GM12878 (cell line): Measurements from ENCODE around the gene USP47. TPM values are rescaled to one million over a fixed set of nuclear protein-coding genes. Genes with fewer than 3 reads are reported as not detected.

Experiments used
- ATAC-seq: fragments of 200-7000 bp; cut with Tn5 transposase; 3 replicates; pipeline ENCODE4 v1.9.1; 2020; ENCODE audit warnings: mild to moderate bottlenecking, moderate library complexity
- BruUV-seq: library from RNA; stranded (reverse); fragments of 400-500 nt; replicated peaks from 2 replicates; lab custom pipeline; 2021; lab: Mats Ljungman, UMichigan
- CTCF ChIA-PET: fragments of 300-600 bp; sonication (Branson Sonifier 250); formaldehyde crosslinking; extraction: SDS; loops from one replicate; lab custom pipeline; 2021; ENCODE audit warnings: inconsistent platforms; lab: Yijun Ruan, JAX
- POLR2A ChIA-PET: fragments of 350-600 bp; formaldehyde crosslinking; extraction: SDS; loops from one replicate; lab custom pipeline; 2021; ENCODE audit warnings: inconsistent platforms; lab: Charles Lee
- RAD21 ChIA-PET: fragments of 300-600 bp; sonication (Branson Sonifier 250); formaldehyde crosslinking; loops from one replicate; lab custom pipeline; 2023; ENCODE audit warnings: antibody characterized with exemption; ENCODE audit not compliant: unreplicated experiment; lab: Charles Lee
- SMC1A ChIA-PET: fragments of 300-600 bp; sonication (Branson Sonifier 250); formaldehyde crosslinking; loops from one replicate; lab custom pipeline; 2023; ENCODE audit not compliant: unreplicated experiment, uncharacterized antibody; lab: Charles Lee
- DNase-seq: peaks from one replicate; pipeline ENCODE4 v3.0.0-alpha.2; 2011; ENCODE audit warnings: low read depth, low spot score
- FAIRE-seq: peaks from 3 replicates; lab custom pipeline; 2011; peaks lifted over from hg19 to GRCh38; lab: Jason Lieb, UNC
- H2AFZ ChIP-seq: 2 replicates; pipeline ENCODE4 v1.6.0; 2011; ENCODE audit warnings: low read depth, low read length, control low read depth; ENCODE audit not compliant: control insufficient read depth
- H3K27ac ChIP-seq: 2 replicates; pipeline ENCODE4 v1.5.1; 2011; ENCODE audit warnings: control low read depth; ENCODE audit not compliant: control insufficient read depth, insufficient read depth
- H3K27me3 ChIP-seq, 2 experiments: replicated peaks in 1 of 2; 2 replicates each; pipeline versions ENCODE4 v1.6.0 to v1.6.1; 2011; ENCODE audit warnings: low read length in 1 of 2; ENCODE audit not compliant: control insufficient read depth in 2 of 2, insufficient read depth in 2 of 2
- H3K36me3 ChIP-seq, 2 experiments: 2 replicates each; pipeline ENCODE4 v1.5.1; 2011; ENCODE audit warnings: low read length in 1 of 2; ENCODE audit not compliant: control insufficient read depth in 2 of 2, insufficient read depth in 2 of 2
- H3K4me1 ChIP-seq: 2 replicates; pipeline ENCODE4 v1.6.1; 2011; ENCODE audit warnings: mild to moderate bottlenecking, low read length, moderate library complexity, mixed read lengths; ENCODE audit not compliant: control insufficient read depth, insufficient read depth
- H3K4me2 ChIP-seq: 2 replicates; pipeline ENCODE4 v1.6.0; 2011; ENCODE audit warnings: control low read depth; ENCODE audit not compliant: control insufficient read depth, insufficient read depth
- H3K4me3 ChIP-seq: fragments of 200-600 bp; sonication (generic); 2 replicates; pipeline ENCODE4 v1.5.1; 2016
- H3K79me2 ChIP-seq: 2 replicates; pipeline ENCODE4 v1.6.0; 2011; ENCODE audit warnings: low read length; ENCODE audit not compliant: control insufficient read depth, insufficient read depth
- H3K9ac ChIP-seq: 2 replicates; pipeline ENCODE4 v1.8.0; 2011; ENCODE audit warnings: low read length, control low read depth, mixed read lengths; ENCODE audit not compliant: control insufficient read depth, insufficient read depth
- H3K9me3 ChIP-seq: replicated peaks from 3 replicates; pipeline ENCODE4 v1.5.1; 2011; ENCODE audit warnings: mild to moderate bottlenecking, low read length; ENCODE audit not compliant: control insufficient read depth, insufficient read depth
- H4K20me1 ChIP-seq: 2 replicates; pipeline ENCODE4 v1.6.0; 2011; ENCODE audit not compliant: control insufficient read depth, insufficient read depth
- BACH1 ChIP-seq: fragments of 450-650 bp; IDR thresholded peaks from 2 replicates; pipeline ENCODE4 v1.6.1; 2017; ENCODE audit warnings: mild to moderate bottlenecking, borderline replicate concordance
- CBFB ChIP-seq: IDR thresholded peaks from 2 replicates; pipeline ENCODE4 v1.6.1; 2016; ENCODE audit warnings: antibody characterized with exemption, low read depth
- FOS ChIP-seq: IDR thresholded peaks from 3 replicates; pipeline ENCODE4 v1.6.1; 2011; ENCODE audit warnings: borderline replicate concordance; ENCODE audit not compliant: insufficient read length; ENCODE audit errors: extremely low read depth
- FOXK2 ChIP-seq: fragments of 450-650 bp; IDR thresholded peaks from 2 replicates; pipeline ENCODE4 v1.6.1; 2017; ENCODE audit warnings: mild to moderate bottlenecking, moderate library complexity
- IKZF1 ChIP-seq: fragments of 450-650 bp; conservative IDR thresholded peaks from 2 replicates; pipeline ENCODE4 v1.6.1; 2017; ENCODE audit warnings: antibody characterized with exemption, mild to moderate bottlenecking
- LARP7 ChIP-seq: fragments of 450-650 bp; IDR thresholded peaks from 2 replicates; pipeline ENCODE4 v1.6.1; 2017; ENCODE audit warnings: mild to moderate bottlenecking
- NR2F1 ChIP-seq: fragments of 450-650 bp; conservative IDR thresholded peaks from 2 replicates; pipeline ENCODE4 v1.6.1; 2017; ENCODE audit warnings: mild to moderate bottlenecking
- RUNX3 ChIP-seq: IDR thresholded peaks from 2 replicates; pipeline ENCODE4 v1.6.1; 2012; ENCODE audit warnings: low read length, inconsistent platforms
- SP1 ChIP-seq: IDR thresholded peaks from one replicate; pipeline ENCODE4 v1.6.1; 2011; ENCODE audit warnings: low read depth, low read length
- SPI1 ChIP-seq: IDR thresholded peaks from 2 replicates; pipeline ENCODE4 v1.6.1; 2011; ENCODE audit warnings: low read depth, mild to moderate bottlenecking, low read length, moderate library complexity, borderline replicate concordance; ENCODE audit not compliant: insufficient read depth
- STAT3 ChIP-seq: IDR thresholded peaks from 2 replicates; pipeline ENCODE4 v1.6.1; 2011; ENCODE audit warnings: low read depth, low read length, improper control_type of control experiment
- SUZ12 ChIP-seq: fragments of 200-600 bp; sonication (generic); IDR thresholded peaks from one replicate; pipeline ENCODE4 v1.6.1; 2018; ENCODE audit warnings: antibody characterized with exemption, mild to moderate bottlenecking; ENCODE audit not compliant: unreplicated experiment
- TARDBP ChIP-seq: IDR thresholded peaks from 2 replicates; pipeline ENCODE4 v1.6.1; 2016; ENCODE audit warnings: borderline replicate concordance
- ZBED1 ChIP-seq: IDR thresholded peaks from 2 replicates; pipeline ENCODE4 v1.6.1; 2016; ENCODE audit warnings: borderline replicate concordance
- ZZZ3 ChIP-seq: IDR thresholded peaks from 2 replicates; pipeline ENCODE4 v1.6.1; 2011; ENCODE audit warnings: low read depth; ENCODE audit not compliant: control insufficient read depth, insufficient read length
- WGBS: methylation state at CpG from one replicate; pipeline ENCODE4 v1.1.6; 2016; ENCODE audit warnings: low lambda C conversion rate; ENCODE audit not compliant: insufficient replicate concordance, insufficient coverage; ENCODE audit errors: missing lambda C conversion rate; 5-methylcytosine and 5-hydroxymethylcytosine counted together
- in situ Hi-C: fragments of 300-500 bp; cut with MboI; formaldehyde crosslinking; loops from 9 replicates; pipeline ENCODE4 v1.14.3; 2018; ENCODE audit warnings: mixed read lengths
- intact Hi-C: fragments of 100-400 bp; cut with micrococcal nuclease; formaldehyde crosslinking; loops from one replicate; pipeline ENCODE4 v1.14.2; 2022; ENCODE audit not compliant: unreplicated experiment
- polyA plus RNA-seq, 11 experiments: library from polyadenylated mRNA; depleted of rRNA in 4 of 11; unstranded in 6 of 11; stranded (reverse) in 5 of 11; fragments of >200 nt; fragmentation: Nextera tagmentation in 4 of 11; fragmentation: Illumina TruSeq in 1 of 11; extraction: Ambion mirVana in 4 of 11; extraction: Trizol in 1 of 11; gene quantifications; 1 replicate in 1 of 11; 2 replicates in 10 of 11; pipeline versions ENCODE4 v1.2.1 to v1.2.3, GENCODE V29; 2011 to 2016; ENCODE audit warnings: inconsistent platforms in 2 of 11, missing spikeins in 2 of 11, low read depth in 1 of 11
- total RNA-seq, 4 experiments: library from RNA; depleted of rRNA in 3 of 4; stranded (reverse); fragments of >200 nt in 3 of 4; fragmentation: Illumina TruSeq in 1 of 4; extraction: Trizol in 1 of 4; gene quantifications; 2 replicates each; pipeline versions ENCODE4 v1.2.1 to v1.2.3, GENCODE V29; 2013 to 2021

Gene USP47
- total and polyA plus RNA-seq, 10 of the 15 experiments (the other 5 are each of a cell fraction or from before 2014, with no cell fraction given), result 13.9 to 54.0 (median 31.6) TPM

DNA sequence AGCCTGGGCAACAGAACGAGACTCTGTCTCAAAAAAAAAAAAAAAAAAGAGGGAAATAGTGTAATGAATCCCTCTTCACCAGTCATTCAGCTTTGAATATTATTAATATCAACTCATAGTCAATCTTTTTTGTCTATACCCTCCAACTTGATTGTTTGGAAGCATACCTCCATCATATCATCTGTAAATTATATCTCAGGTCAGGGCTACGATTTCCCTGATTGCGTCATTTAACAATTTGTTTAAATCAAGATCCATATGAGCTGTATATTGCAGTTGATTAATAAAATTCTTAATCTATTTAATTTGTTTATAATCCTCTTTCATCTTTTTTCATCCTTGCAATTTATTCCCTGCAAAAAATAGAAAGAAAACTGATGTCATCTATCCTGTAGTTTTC, 60.2 kb downstream of the USP47 start:
- ATAC-seq (no peak), DNase-seq (no peak), FAIRE-seq (no peak)
- no peaks in the 10 kb centered on the region for H3K79me2 ChIP-seq
- no peak overlapping the region for H2AFZ ChIP-seq
- H3K4me3 ChIP-seq, result no peak overlapping the region
- no peaks in the 10 kb centered on the region for H3K27me3 ChIP-seq
- BruUV-seq, result no TSS peak
- WGBS, result 93% methylated on average over 3 of the region's 3 CpGs
- H3K27ac ChIP-seq, result no peak overlapping the region
- ChIA-PET RAD21 (no interaction called here), SMC1A (interaction anchor here (0.5 to 1.6 kb wide), 5 partner anchors 13 to 1793 kb away, joined by 3 to 6 read pairs (median 4); no protein-coding TSS in a partner anchor), POLR2A (no interaction called here), CTCF (interaction anchor here (1.0 to 1.1 kb wide), 2 partner anchors 10 to 19 kb away, joined by 3 read pairs; no protein-coding TSS in a partner anchor)
- peaks cover 0 to 6% of the 10 kb centered on the region in 2 experiments; a peak in 1 of 4 replicates for H3K36me3 ChIP-seq
- H4K20me1 ChIP-seq, result no peaks in the 10 kb centered on the region
- H3K9ac ChIP-seq, result no peak overlapping the region
- TF ChIP-seq FOS, result no peak
- TF ChIP-seq ZZZ3, result no peak
- TF ChIP-seq ZBED1, result no peak
- intact Hi-C loops, result no loop called here
- H3K4me2 ChIP-seq, result no peak overlapping the region
- H3K9me3 ChIP-seq, result no peaks in the 10 kb centered on the region
- H3K4me1 ChIP-seq, result no peaks in the 10 kb centered on the region; the same call in 1 of the 2 replicates
- in situ Hi-C loops, result no loop called here

GRCh38 chr11:11909727-11910126, 68.0 kb downstream of the USP47 start:
- Histone ChIP-seq H3K27ac (no peak overlapping the region), H2AFZ (no peak overlapping the region), H3K9me3 (no peaks in the 10 kb centered on the region), H4K20me1 (no peaks in the 10 kb centered on the region), H3K27me3 (no peaks in the 10 kb centered on the region), H3K4me2 (no peak overlapping the region), H3K9ac (no peak overlapping the region), H3K4me3 (no peak overlapping the region), H3K4me1 (no peaks in the 10 kb centered on the region; the same call in 1 of the 2 replicates), H3K36me3 (peaks cover 3 to 7% of the 10 kb centered on the region in 2 experiments), H3K79me2 (no peaks in the 10 kb centered on the region)
- CTCF ChIA-PET, result interaction anchor here (1.0 to 1.2 kb wide), 2 partner anchors 14 to 53 kb away, joined by 3 read pairs; no protein-coding TSS in a partner anchor
- SMC1A ChIA-PET, result no interaction called here
- no peak for ATAC-seq
- intact Hi-C loops, result no loop called here
- no TSS peak for BruUV-seq
- no peak for DNase-seq
- in situ Hi-C loops, result no loop called here
- RAD21 ChIA-PET, result no interaction called here
- no peak for FAIRE-seq
- TF ChIP-seq CBFB (no peak), LARP7 (no peak), SP1 (no peak), FOXK2 (no peak), TARDBP (no peak), RUNX3 (no peak), IKZF1 (no peak), STAT3 (no peak), NR2F1 (no peak), SPI1 (no peak), SUZ12 (no peak), BACH1 (no peak)
- POLR2A ChIA-PET, result no interaction called here
